ENCODE data around the gene ASB1.
A peak's percentile ranks its signal among the peaks of the same experiment; 100 is the strongest.

The ASB1 gene

GRCh38 chr2:238425979-238426567 is 654 bp upstream of the ASB1 start:
- DNase-seq (ENCODE audit: low spot score), result peak; percentile 40
- no peak for TF ChIP-seq CTCF (IDR thresholded peaks at IDR 0.05; ENCODE audit: extremely low read depth, missing control alignments)

- TF ChIP-seq CTCF (IDR thresholded peaks at IDR 0.05; ENCODE audit: extremely low read depth, missing control alignments), result no peak
- no peak for DNase-seq (ENCODE audit: low spot score)
Observed at GRCh38 chr2:238427435-238428162, 872 bp downstream of the ASB1 start.

GRCh38 chr2:238428866-238429265 is 2.1 kb downstream of the ASB1 start:
- TF ChIP-seq CTCF (IDR thresholded peaks at IDR 0.05; ENCODE audit: extremely low read depth, missing control alignments), result no peak
- no peak for DNase-seq (ENCODE audit: low spot score)

GRCh38 chr2:238430781-238431180 is 4.1 kb downstream of the ASB1 start:
- TF ChIP-seq CTCF (IDR thresholded peaks at IDR 0.05; ENCODE audit: extremely low read depth, missing control alignments), result no peak
- no peak for DNase-seq (ENCODE audit: low spot score)

- TF ChIP-seq CTCF (IDR thresholded peaks at IDR 0.05; ENCODE audit: extremely low read depth, missing control alignments), result no peak
- DNase-seq (ENCODE audit: low spot score), result no peak
Observed at GRCh38 chr2:238431456-238431855, 4.7 kb downstream of the ASB1 start.

- no peak for DNase-seq (ENCODE audit: low spot score)
- no peak for TF ChIP-seq CTCF (IDR thresholded peaks at IDR 0.05; ENCODE audit: extremely low read depth, missing control alignments)
Observed at GRCh38 chr2:238433300-238433915, 6.7 kb downstream of the ASB1 start.

Measured in GM20000 (cell line).